OCI-LY1 (cell line): ENCODE results near the gene CLECL1.

ENCODE experiments used
- CTCF ChIP-seq: fragments of 200-600 bp; sonication (generic), shearing (Covaris generic); IDR thresholded peaks from 2 replicates; pipeline ENCODE4 v1.5.1; 2017; ENCODE audit warnings: mild to moderate bottlenecking, antibody characterized with exemption, low read length, moderate library complexity, mixed read lengths
- EZH2 ChIP-seq: fragments of 200-600 bp; sonication (generic), shearing (Covaris generic); IDR thresholded peaks from 2 replicates; pipeline ENCODE4 v1.8.0; 2017; ENCODE audit warnings: borderline replicate concordance, mixed run types, mild to moderate bottlenecking, antibody characterized with exemption, low read length, moderate library complexity, mixed read lengths

GRCh38 chr12:9673404-9674225 lies 59.3 kb downstream of the CLECL1 start:
- TF ChIP-seq EZH2 (no peak), CTCF (no peak)
